Endothelial cell of umbilical vein (primary cell): ENCODE data around the gene ST6GALNAC2.

Source experiments
- FOS ChIP-seq: IDR thresholded peaks from 2 replicates; pipeline ENCODE4 v1.6.1; 2011; ENCODE audit warnings: mild to moderate bottlenecking, low read length, moderate library complexity, borderline replicate concordance; ENCODE audit not compliant: insufficient read depth
- POLR2A ChIP-seq: IDR thresholded peaks from 2 replicates; pipeline ENCODE4 v1.6.1; 2012; ENCODE audit warnings: low read depth, mild to moderate bottlenecking, control low read depth, low read length
- POLR2AphosphoS5 ChIP-seq: IDR thresholded peaks from 2 replicates; pipeline ENCODE4 v1.6.1; 2012; ENCODE audit warnings: low read depth, mild to moderate bottlenecking, control low read depth, low read length, moderate library complexity; ENCODE audit not compliant: insufficient read depth

GRCh38 chr17:76517638-76518038 is 68.0 kb downstream of the ST6GALNAC2 start:
- TF ChIP-seq FOS, result no peak
- TF ChIP-seq POLR2A, result no peak
- no peak for TF ChIP-seq POLR2AphosphoS5
